ENCODE data around the gene CSRNP2.

Gene CSRNP2

GRCh38 chr12:51077930-51078329 lies 5.5 kb downstream of the CSRNP2 start:
- no peak for DNase-seq

GRCh38 chr12:51076236-51076930 lies 7.0 kb downstream of the CSRNP2 start:
- DNase-seq, result no peak

- DNase-seq, result no peak
These were observed 8.0 kb downstream of the CSRNP2 start for GRCh38 chr12:51075390-51075789.

GRCh38 chr12:51071663-51072062 lies 11.7 kb downstream of the CSRNP2 start:
- no peak for DNase-seq

- DNase-seq, result no peak
These were observed 13.4 kb downstream of the CSRNP2 start for GRCh38 chr12:51070004-51070403.

- no peak for DNase-seq
These were observed 15.6 kb downstream of the CSRNP2 start for GRCh38 chr12:51067771-51068170.

GRCh38 chr12:51067229-51067628 lies 16.2 kb downstream of the CSRNP2 start:
- no peak for DNase-seq

- no peak for DNase-seq
These were observed 17.9 kb downstream of the CSRNP2 start for GRCh38 chr12:51065530-51065929.

GRCh38 chr12:51062631-51063397 lies 20.6 kb downstream of the CSRNP2 start:
- DNase-seq, result no peak

GRCh38 chr12:51059086-51059485 lies 24.3 kb downstream of the CSRNP2 start:
- DNase-seq, result no peak

GRCh38 chr12:51056242-51056641 lies 27.2 kb downstream of the CSRNP2 start:
- DNase-seq, result no peak

- DNase-seq, result no peak
These were observed 28.3 kb downstream of the CSRNP2 start for GRCh38 chr12:51055060-51055459.

- no peak for DNase-seq
These were observed 31.6 kb downstream of the CSRNP2 start for GRCh38 chr12:51051787-51052186.

GRCh38 chr12:51049525-51049924 lies 33.9 kb downstream of the CSRNP2 start:
- DNase-seq, result no peak

- DNase-seq, result no peak
These were observed 34.6 kb downstream of the CSRNP2 start for GRCh38 chr12:51048661-51049251.

GRCh38 chr12:51047655-51048540 lies 35.5 kb downstream of the CSRNP2 start, which contains the start of gene LETMD1:
Gene LETMD1 (plus strand): TSS chr12:51048327. CDS start chr12:51048357, 30 bp downstream.
- peak; percentile 85 for DNase-seq

GRCh38 chr12:51036279-51036678 lies 47.1 kb downstream of the CSRNP2 start:
- DNase-seq, result no peak

GRCh38 chr12:51033457-51034089 lies 49.8 kb downstream of the CSRNP2 start:
- DNase-seq, result no peak

- no peak for DNase-seq
These were observed 50.3 kb downstream of the CSRNP2 start for GRCh38 chr12:51033048-51033447.

GRCh38 chr12:51028813-51029150 lies 54.6 kb downstream of the CSRNP2 start:
- no peak for DNase-seq

- no peak for DNase-seq
These were observed 55.1 kb downstream of the CSRNP2 start for GRCh38 chr12:51028126-51028812.

GRCh38 chr12:51027342-51027835 lies 56.0 kb downstream of the CSRNP2 start:
- DNase-seq, result no peak
